ENCODE results near the gene TRPC4. TPM values are rescaled to one million over a fixed set of nuclear protein-coding genes. Genes with fewer than 3 reads are reported as not detected.

TRPC4 gene
- total and polyA plus RNA-seq, 2 donors (not counting 3 experiments of a cell fraction or from before 2014, with no cell fraction given), result 0.04 to 0.64 TPM

DNA sequence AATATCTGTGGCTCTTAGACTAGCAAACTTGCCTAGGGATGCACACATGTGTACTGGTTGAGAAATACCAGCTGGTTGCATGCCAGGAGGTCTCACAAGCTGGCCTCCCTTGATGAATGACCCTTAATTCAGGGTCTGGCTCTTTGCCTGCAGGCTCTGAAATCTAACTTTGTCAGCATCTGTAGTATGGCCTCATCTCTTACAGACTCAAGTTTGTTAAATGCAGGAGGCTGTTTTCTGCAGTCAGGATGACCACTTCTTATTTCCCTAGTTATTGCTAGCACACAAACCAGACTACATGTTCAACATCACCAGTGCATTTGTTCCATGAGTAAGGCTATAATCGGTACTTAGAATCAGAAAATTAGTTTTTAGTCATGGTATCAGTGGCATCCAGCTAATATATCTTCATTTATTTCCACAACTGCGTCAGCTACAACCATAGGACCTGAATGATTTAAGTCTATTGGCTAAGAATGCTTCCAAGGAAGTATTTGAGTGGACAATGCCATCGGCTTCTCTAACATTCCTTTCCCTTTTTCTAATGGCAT lies 247.7 kb downstream of the TRPC4 start:
- dilution Hi-C loops (cut with MboI; ENCODE audit: extremely low pct_ligation_motif_present, low sequenced_read_pairs) (no loop called here), intact Hi-C loops (cut with micrococcal nuclease) (no loop called here)
- Histone ChIP-seq H3K36me3 (ENCODE audit: control insufficient read depth in 2 of 2, extremely low read depth in 1 of 2, insufficient read depth in 2 of 2, low read length in 2 of 2) (no peaks in the 10 kb centered on the region), H3K9me3 (replicated peaks; ENCODE audit: control insufficient read depth, insufficient read depth, low read length) (no peaks in the 10 kb centered on the region), H3K4me3 (replicated peaks in 1 of 3; ENCODE audit: insufficient read depth in 1 of 3, low read depth in 1 of 3, low read length in 3 of 3) (no peak overlapping the region), H4K20me1 (replicated peaks; ENCODE audit: control insufficient read depth, extremely low read depth, insufficient read depth, low read length) (no peaks in the 10 kb centered on the region), H3K27ac (ENCODE audit: insufficient read depth, low read depth, low read length) (no peak overlapping the region), H3K9ac (replicated peaks; ENCODE audit: extremely low read depth, insufficient read depth, low read length) (no peak overlapping the region), H2AFZ (ENCODE audit: low read depth, low read length) (no peak overlapping the region), H3K4me2 (ENCODE audit: insufficient read depth, low read length) (no peak overlapping the region), H3K79me2 (ENCODE audit: control insufficient read depth, insufficient read depth, low read length) (no peaks in the 10 kb centered on the region), H3K9me1 (replicated peaks; ENCODE audit: control insufficient read depth, extremely low read depth, insufficient read depth, low read length) (no peaks in the 10 kb centered on the region), H3K4me1 (ENCODE audit: control insufficient read depth, extremely low read depth, insufficient read depth, low read length) (peaks cover 8% of the 10 kb centered on the region), H3K27me3 (ENCODE audit: control insufficient read depth in 2 of 2, insufficient read depth in 2 of 2, low read length in 2 of 2) (no peaks in the 10 kb centered on the region)
- no peak for TF ChIP-seq GATA2 (IDR thresholded peaks at IDR 0.05; ENCODE audit: insufficient read depth, insufficient read length, low read depth, low read length)
- no peak for TF ChIP-seq POLR2A (IDR thresholded peaks at IDR 0.05; ENCODE audit: low read depth, low read length)
- TF ChIP-seq, protein P1, sequence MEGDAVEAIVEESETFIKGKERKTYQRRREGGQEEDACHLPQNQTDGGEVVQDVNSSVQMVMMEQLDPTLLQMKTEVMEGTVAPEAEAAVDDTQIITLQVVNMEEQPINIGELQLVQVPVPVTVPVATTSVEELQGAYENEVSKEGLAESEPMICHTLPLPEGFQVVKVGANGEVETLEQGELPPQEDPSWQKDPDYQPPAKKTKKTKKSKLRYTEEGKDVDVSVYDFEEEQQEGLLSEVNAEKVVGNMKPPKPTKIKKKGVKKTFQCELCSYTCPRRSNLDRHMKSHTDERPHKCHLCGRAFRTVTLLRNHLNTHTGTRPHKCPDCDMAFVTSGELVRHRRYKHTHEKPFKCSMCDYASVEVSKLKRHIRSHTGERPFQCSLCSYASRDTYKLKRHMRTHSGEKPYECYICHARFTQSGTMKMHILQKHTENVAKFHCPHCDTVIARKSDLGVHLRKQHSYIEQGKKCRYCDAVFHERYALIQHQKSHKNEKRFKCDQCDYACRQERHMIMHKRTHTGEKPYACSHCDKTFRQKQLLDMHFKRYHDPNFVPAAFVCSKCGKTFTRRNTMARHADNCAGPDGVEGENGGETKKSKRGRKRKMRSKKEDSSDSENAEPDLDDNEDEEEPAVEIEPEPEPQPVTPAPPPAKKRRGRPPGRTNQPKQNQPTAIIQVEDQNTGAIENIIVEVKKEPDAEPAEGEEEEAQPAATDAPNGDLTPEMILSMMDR (IDR thresholded peaks at IDR 0.05; ENCODE audit: extremely low read depth in 1 of 2, insufficient read depth in 1 of 2, low read depth in 1 of 2, low read length in 2 of 2), result no peak
- TF ChIP-seq EZH2 (IDR thresholded peaks at IDR 0.05; ENCODE audit: borderline replicate concordance, low read depth, low read length, severe bottlenecking), result no peak
- TF ChIP-seq, protein P2, sequence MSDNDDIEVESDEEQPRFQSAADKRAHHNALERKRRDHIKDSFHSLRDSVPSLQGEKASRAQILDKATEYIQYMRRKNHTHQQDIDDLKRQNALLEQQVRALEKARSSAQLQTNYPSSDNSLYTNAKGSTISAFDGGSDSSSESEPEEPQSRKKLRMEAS (IDR thresholded peaks at IDR 0.05; ENCODE audit: insufficient read depth, insufficient read length), result no peak
- no peak for TF ChIP-seq JUN (IDR thresholded peaks at IDR 0.05; ENCODE audit: borderline replicate concordance, insufficient read depth, insufficient read length, low read depth)
- TF ChIP-seq POLR2AphosphoS5 (IDR thresholded peaks at IDR 0.05; ENCODE audit: insufficient read depth, low read depth, low read length), result no peak
- no peak for TF ChIP-seq FOS (IDR thresholded peaks at IDR 0.05; ENCODE audit: borderline replicate concordance, insufficient read depth, low read length)
- BruUV-seq (replicated peaks), result no TSS peak
- CTCF ChIA-PET, result no interaction called here
- FAIRE-seq, result no peak
- DNase-seq (ENCODE audit: low read depth, low spot score), result no peak
- POLR2A ChIA-PET, result no interaction called here

Measured in endothelial cell of umbilical vein (primary cell).